ENCODE data around the gene GOLGA2. TPM values are rescaled to one million over a fixed set of nuclear protein-coding genes. Genes with fewer than 3 reads are reported as not detected.

The GOLGA2 gene
- total RNA-seq, 4 donors from 2014 or later: 18.4 to 174 (median 89.9) TPM

- intact Hi-C loops (cut with DNase I; ENCODE audit: low total_unique reads): no loop called here
- Histone ChIP-seq H3K4me1 (no peaks in the 10 kb centered on the region), H3K9me3 (no peaks in the 10 kb centered on the region), H3K36me3 (no peaks in the 10 kb centered on the region), H3K27me3 (no peaks in the 10 kb centered on the region), H3K4me3 (no peak overlapping the region), H3K27ac (no peak overlapping the region)
- no peak for TF ChIP-seq POLR2A (IDR thresholded peaks at IDR 0.05)
- no peak for DNase-seq
These were observed 38.9 kb upstream of the GOLGA2 start for GRCh38 chr9:128314697-128315096.

GRCh38 chr9:128310461-128310860, 34.7 kb upstream of the GOLGA2 start:
- Histone ChIP-seq H3K4me1 (no peaks in the 10 kb centered on the region), H3K36me3 (no peaks in the 10 kb centered on the region), H3K27ac (no peak overlapping the region), H3K4me3 (no peak overlapping the region), H3K27me3 (no peaks in the 10 kb centered on the region), H3K9me3 (no peaks in the 10 kb centered on the region)
- TF ChIP-seq CTCF (IDR thresholded peaks at IDR 0.05): no peak
- TF ChIP-seq POLR2A (IDR thresholded peaks at IDR 0.05): no peak
- no peak for DNase-seq
- intact Hi-C loops (cut with DNase I; ENCODE audit: low total_unique reads): no loop called here

- no peaks in the 10 kb centered on the region for H3K9me3 ChIP-seq
- TF ChIP-seq POLR2A (IDR thresholded peaks at IDR 0.05) (no peak), CTCF (IDR thresholded peaks at IDR 0.05) (no peak)
- no peak overlapping the region for H3K27ac ChIP-seq
- no peak overlapping the region for H3K4me3 ChIP-seq
- intact Hi-C loops (cut with DNase I; ENCODE audit: low total_unique reads): no loop called here
- H3K4me1 ChIP-seq: no peaks in the 10 kb centered on the region
- H3K36me3 ChIP-seq: no peaks in the 10 kb centered on the region
- H3K27me3 ChIP-seq: no peaks in the 10 kb centered on the region
- DNase-seq: no peak
These were observed 33.7 kb upstream of the GOLGA2 start for GRCh38 chr9:128309551-128309950.

GRCh38 chr9:128304971-128305288, 29.1 kb upstream of the GOLGA2 start:
- intact Hi-C loops (cut with DNase I; ENCODE audit: low total_unique reads): no loop called here
- no peak overlapping the region for H3K27ac ChIP-seq
- no peaks in the 10 kb centered on the region for H3K4me1 ChIP-seq
- TF ChIP-seq POLR2A (IDR thresholded peaks at IDR 0.05) (no peak), CTCF (IDR thresholded peaks at IDR 0.05) (no peak)
- no peak for DNase-seq
- no peaks in the 10 kb centered on the region for H3K9me3 ChIP-seq
- H3K27me3 ChIP-seq: no peaks in the 10 kb centered on the region
- no peaks in the 10 kb centered on the region for H3K36me3 ChIP-seq
- H3K4me3 ChIP-seq: no peak overlapping the region

- Histone ChIP-seq H3K27ac (no peak overlapping the region), H3K4me1 (no peaks in the 10 kb centered on the region), H3K36me3 (no peaks in the 10 kb centered on the region), H3K27me3 (no peaks in the 10 kb centered on the region), H3K9me3 (no peaks in the 10 kb centered on the region), H3K4me3 (no peak overlapping the region)
- no peak for TF ChIP-seq POLR2A (IDR thresholded peaks at IDR 0.05)
- no peak for TF ChIP-seq CTCF (IDR thresholded peaks at IDR 0.05)
- no peak for DNase-seq
- intact Hi-C loops (cut with DNase I; ENCODE audit: low total_unique reads): no loop called here
These were observed 28.5 kb upstream of the GOLGA2 start for GRCh38 chr9:128304136-128304970.
